ENCODE data around the gene NFATC2. TPM values are rescaled to one million over a fixed set of nuclear protein-coding genes. Genes with fewer than 3 reads are reported as not detected.

NFATC2 gene
- total and polyA plus RNA-seq, 2 experiments from 2014 or later, result 0.52 to 0.59 TPM

DNA sequence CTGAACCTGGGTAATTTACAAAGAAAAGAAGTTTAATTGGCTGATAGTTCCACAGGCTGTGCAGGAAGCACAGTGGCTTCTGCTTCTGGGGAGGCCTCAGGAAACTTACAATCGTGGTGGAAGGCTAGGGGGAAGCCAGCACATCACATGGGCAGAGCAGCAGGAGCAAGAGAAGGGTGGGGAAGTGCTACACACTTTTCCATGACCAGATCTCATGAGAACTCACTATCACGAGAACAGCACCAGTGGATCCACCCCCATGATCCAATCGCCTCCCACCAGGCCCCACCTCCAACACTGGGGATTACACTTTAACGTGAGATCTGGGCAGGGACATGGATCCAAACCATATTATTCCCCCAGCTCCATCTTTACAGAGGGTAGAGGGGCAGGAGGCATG is 166.4 kb downstream of the NFATC2 start:
- Histone ChIP-seq H3K27ac (ENCODE audit: low read depth) (no peak overlapping the region), H3K36me3 (ENCODE audit: insufficient read depth) (no peaks in the 10 kb centered on the region), H3K4me1 (ENCODE audit: insufficient read depth) (peaks cover 10% of the 10 kb centered on the region), H3F3A (replicated peaks; ENCODE audit: low read depth) (no peaks in the 10 kb centered on the region), H3K27me3 (ENCODE audit: insufficient read depth) (no peaks in the 10 kb centered on the region), H4K20me1 (replicated peaks; ENCODE audit: insufficient read depth) (no peaks in the 10 kb centered on the region), H3K9me2 (ENCODE audit: insufficient read depth) (no peaks in the 10 kb centered on the region), H3K79me2 (replicated peaks; ENCODE audit: insufficient read depth) (no peaks in the 10 kb centered on the region), H2AFZ (no peak overlapping the region), H3K4me2 (no peak overlapping the region), H3K4me3 (no peak overlapping the region)
- Mint-ChIP-seq H3K9me3 (no peaks in the 10 kb centered on the region), H3K36me3 (ENCODE audit: low read depth) (no peaks in the 10 kb centered on the region), H3K4me3 (no peak overlapping the region), H3K4me1 (peaks cover 23% of the 10 kb centered on the region), H3K27ac (no peak overlapping the region), H3K27me3 (ENCODE audit: insufficient read depth, low read depth, poor library complexity) (peaks cover 12% of the 10 kb centered on the region)
- no peak for TF ChIP-seq ZNF331 (CRISPR knock-in tag; IDR thresholded peaks at IDR 0.05; ENCODE audit: low read depth)
- TF ChIP-seq ZNF114 (CRISPR knock-in tag; IDR thresholded peaks at IDR 0.05), result no peak
- TF ChIP-seq CREB1 (CRISPR knock-in tag; IDR thresholded peaks at IDR 0.05; ENCODE audit: low read depth), result no peak
- no peak for TF ChIP-seq POLR2AphosphoS5 (IDR thresholded peaks at IDR 0.05; ENCODE audit: low read depth)
- no peak for TF ChIP-seq EZH2 (IDR thresholded peaks at IDR 0.05; ENCODE audit: low read depth, unreplicated experiment)
- TF ChIP-seq, protein P1, sequence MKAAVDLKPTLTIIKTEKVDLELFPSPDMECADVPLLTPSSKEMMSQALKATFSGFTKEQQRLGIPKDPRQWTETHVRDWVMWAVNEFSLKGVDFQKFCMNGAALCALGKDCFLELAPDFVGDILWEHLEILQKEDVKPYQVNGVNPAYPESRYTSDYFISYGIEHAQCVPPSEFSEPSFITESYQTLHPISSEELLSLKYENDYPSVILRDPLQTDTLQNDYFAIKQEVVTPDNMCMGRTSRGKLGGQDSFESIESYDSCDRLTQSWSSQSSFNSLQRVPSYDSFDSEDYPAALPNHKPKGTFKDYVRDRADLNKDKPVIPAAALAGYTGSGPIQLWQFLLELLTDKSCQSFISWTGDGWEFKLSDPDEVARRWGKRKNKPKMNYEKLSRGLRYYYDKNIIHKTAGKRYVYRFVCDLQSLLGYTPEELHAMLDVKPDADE (IDR thresholded peaks at IDR 0.05), result no peak
- TF ChIP-seq JUNB (IDR thresholded peaks at IDR 0.05; ENCODE audit: unreplicated experiment), result no peak
- no peak for TF ChIP-seq STAT1 (IDR thresholded peaks at IDR 0.05; ENCODE audit: unreplicated experiment)
- no peak for TF ChIP-seq NANOG (IDR thresholded peaks at IDR 0.05; ENCODE audit: borderline replicate concordance)
- no peak for TF ChIP-seq ZNF462 (CRISPR knock-in tag; IDR thresholded peaks at IDR 0.05)
- ATAC-seq (no peak), DNase-seq (ENCODE audit: low spot score) (no peak)
